SH-SY5Y (cell line): ENCODE data around the gene SYTL4.

Experiments
- GATA2 ChIP-seq: IDR thresholded peaks from 2 replicates; pipeline ENCODE4 v1.6.1; 2011; ENCODE audit warnings: mild to moderate bottlenecking, low read depth, low read length
- GATA3 ChIP-seq: IDR thresholded peaks from 2 replicates; pipeline ENCODE4 v1.6.1; 2011; ENCODE audit warnings: low read depth, mild to moderate bottlenecking, low read length, moderate library complexity

- no peak for TF ChIP-seq GATA2
- no peak for TF ChIP-seq GATA3
Observed at GRCh38 chrX:100642290-100642689, 89.6 kb downstream of the SYTL4 start.
